Measurements from ENCODE around the gene STOM.

STOM gene

GRCh38 chr9:121393318-121393717 is 23.3 kb upstream of the STOM start:
- Histone ChIP-seq H3K36me3 (ENCODE audit: control insufficient read depth, insufficient read depth, low read length) (no peaks in the 10 kb centered on the region), H3K9ac (ENCODE audit: low read length) (no peak overlapping the region), H3K4me3 (ENCODE audit: low read depth, low read length) (no peak overlapping the region), H3K9me3 (ENCODE audit: control insufficient read depth, insufficient read depth, low read depth, low read length) (peaks cover 5% of the 10 kb centered on the region; the same call in 1 of the 2 replicates), H3K27me3 (ENCODE audit: control insufficient read depth, insufficient read depth, low read length) (no peaks in the 10 kb centered on the region), H3K4me1 (ENCODE audit: control insufficient read depth, insufficient read depth, low read length) (no peaks in the 10 kb centered on the region; the same call in 1 of the 2 replicates), H3K27ac (ENCODE audit: low read depth, low read length) (no peak overlapping the region)

GRCh38 chr9:121390372-121390771 is 20.3 kb upstream of the STOM start:
- H3K27me3 ChIP-seq (ENCODE audit: control insufficient read depth, insufficient read depth, low read length), result no peaks in the 10 kb centered on the region
- H3K4me1 ChIP-seq (ENCODE audit: control insufficient read depth, insufficient read depth, low read length), result peaks cover 6% of the 10 kb centered on the region; the same call in 1 of the 2 replicates
- H3K27ac ChIP-seq (ENCODE audit: low read depth, low read length), result no peak overlapping the region
- H3K9me3 ChIP-seq (ENCODE audit: control insufficient read depth, insufficient read depth, low read depth, low read length), result no peaks in the 10 kb centered on the region
- no peaks in the 10 kb centered on the region for H3K36me3 ChIP-seq (ENCODE audit: control insufficient read depth, insufficient read depth, low read length)
- H3K9ac ChIP-seq (ENCODE audit: low read length), result no peak overlapping the region
- no peak overlapping the region for H3K4me3 ChIP-seq (ENCODE audit: low read depth, low read length)

GRCh38 chr9:121388140-121388905 is 18.3 kb upstream of the STOM start:
- no peaks in the 10 kb centered on the region for H3K9me3 ChIP-seq (ENCODE audit: control insufficient read depth, insufficient read depth, low read depth, low read length)
- H3K4me1 ChIP-seq (ENCODE audit: control insufficient read depth, insufficient read depth, low read length), result peaks cover 6% of the 10 kb centered on the region; the same call in 1 of the 2 replicates
- no peaks in the 10 kb centered on the region for H3K27me3 ChIP-seq (ENCODE audit: control insufficient read depth, insufficient read depth, low read length)
- no peaks in the 10 kb centered on the region for H3K36me3 ChIP-seq (ENCODE audit: control insufficient read depth, insufficient read depth, low read length)
- H3K4me3 ChIP-seq (ENCODE audit: low read depth, low read length), result no peak overlapping the region
- H3K27ac ChIP-seq (ENCODE audit: low read depth, low read length), result no peak overlapping the region
- H3K9ac ChIP-seq (ENCODE audit: low read length), result no peak overlapping the region

GRCh38 chr9:121386442-121387175 is 16.6 kb upstream of the STOM start:
- peak overlapping the region; percentile 2; the same call in 1 of the 2 replicates for H3K4me3 ChIP-seq (ENCODE audit: low read depth, low read length)
- no peak overlapping the region for H3K9ac ChIP-seq (ENCODE audit: low read length)
- no peaks in the 10 kb centered on the region for H3K36me3 ChIP-seq (ENCODE audit: control insufficient read depth, insufficient read depth, low read length)
- 0 out of 2 replicates have a peak, but pooled peaks cover 6% of the 10 kb centered on the region for H3K4me1 ChIP-seq (ENCODE audit: control insufficient read depth, insufficient read depth, low read length)
- peak overlapping the region; percentile 67; the same call in 1 of the 2 replicates for H3K27ac ChIP-seq (ENCODE audit: low read depth, low read length)
- H3K9me3 ChIP-seq (ENCODE audit: control insufficient read depth, insufficient read depth, low read depth, low read length), result no peaks in the 10 kb centered on the region
- H3K27me3 ChIP-seq (ENCODE audit: control insufficient read depth, insufficient read depth, low read length), result no peaks in the 10 kb centered on the region

GRCh38 chr9:121383715-121384114 is 13.7 kb upstream of the STOM start:
- Histone ChIP-seq H3K27me3 (ENCODE audit: control insufficient read depth, insufficient read depth, low read length) (no peaks in the 10 kb centered on the region), H3K4me1 (ENCODE audit: control insufficient read depth, insufficient read depth, low read length) (0 out of 2 replicates have a peak, but pooled peaks cover 6% of the 10 kb centered on the region), H3K9ac (ENCODE audit: low read length) (no peak overlapping the region), H3K36me3 (ENCODE audit: control insufficient read depth, insufficient read depth, low read length) (no peaks in the 10 kb centered on the region), H3K4me3 (ENCODE audit: low read depth, low read length) (no peak overlapping the region), H3K9me3 (ENCODE audit: control insufficient read depth, insufficient read depth, low read depth, low read length) (no peaks in the 10 kb centered on the region), H3K27ac (ENCODE audit: low read depth, low read length) (no peak overlapping the region)

- Histone ChIP-seq H3K9me3 (ENCODE audit: control insufficient read depth, insufficient read depth, low read depth, low read length) (peaks cover 7% of the 10 kb centered on the region; the same call in 1 of the 2 replicates), H3K4me3 (ENCODE audit: low read depth, low read length) (no peak overlapping the region), H3K27me3 (ENCODE audit: control insufficient read depth, insufficient read depth, low read length) (no peaks in the 10 kb centered on the region), H3K4me1 (ENCODE audit: control insufficient read depth, insufficient read depth, low read length) (0 out of 2 replicates have a peak, but pooled peaks cover under 1% of the 10 kb centered on the region), H3K27ac (ENCODE audit: low read depth, low read length) (no peak overlapping the region), H3K9ac (ENCODE audit: low read length) (no peak overlapping the region), H3K36me3 (ENCODE audit: control insufficient read depth, insufficient read depth, low read length) (no peaks in the 10 kb centered on the region)
Observed at GRCh38 chr9:121380846-121381245, 10.8 kb upstream of the STOM start.

GRCh38 chr9:121376214-121376830 is 6.3 kb upstream of the STOM start:
- Histone ChIP-seq H3K27ac (ENCODE audit: low read depth, low read length) (no peak overlapping the region), H3K4me1 (ENCODE audit: control insufficient read depth, insufficient read depth, low read length) (peaks cover 9% of the 10 kb centered on the region; the same call in 1 of the 2 replicates), H3K4me3 (ENCODE audit: low read depth, low read length) (no peak overlapping the region), H3K36me3 (ENCODE audit: control insufficient read depth, insufficient read depth, low read length) (no peaks in the 10 kb centered on the region), H3K9me3 (ENCODE audit: control insufficient read depth, insufficient read depth, low read depth, low read length) (peaks cover 7% of the 10 kb centered on the region; the same call in 1 of the 2 replicates), H3K9ac (ENCODE audit: low read length) (no peak overlapping the region), H3K27me3 (ENCODE audit: control insufficient read depth, insufficient read depth, low read length) (no peaks in the 10 kb centered on the region)

GRCh38 chr9:121373011-121373729 is 3.1 kb upstream of the STOM start:
- no peak overlapping the region for H3K27ac ChIP-seq (ENCODE audit: low read depth, low read length)
- H3K9me3 ChIP-seq (ENCODE audit: control insufficient read depth, insufficient read depth, low read depth, low read length), result peaks cover 7% of the 10 kb centered on the region; the same call in 1 of the 2 replicates
- H3K4me1 ChIP-seq (ENCODE audit: control insufficient read depth, insufficient read depth, low read length), result peaks cover 16% of the 10 kb centered on the region
- no peak overlapping the region for H3K9ac ChIP-seq (ENCODE audit: low read length)
- H3K27me3 ChIP-seq (ENCODE audit: control insufficient read depth, insufficient read depth, low read length), result peaks cover 12% of the 10 kb centered on the region
- no peaks in the 10 kb centered on the region for H3K36me3 ChIP-seq (ENCODE audit: control insufficient read depth, insufficient read depth, low read length)
- H3K4me3 ChIP-seq (ENCODE audit: low read depth, low read length), result no peak overlapping the region

- peaks cover 12% of the 10 kb centered on the region for H3K27me3 ChIP-seq (ENCODE audit: control insufficient read depth, insufficient read depth, low read length)
- H3K27ac ChIP-seq (ENCODE audit: low read depth, low read length), result no peak overlapping the region
- no peak overlapping the region for H3K9ac ChIP-seq (ENCODE audit: low read length)
- no peak overlapping the region for H3K4me3 ChIP-seq (ENCODE audit: low read depth, low read length)
- H3K9me3 ChIP-seq (ENCODE audit: control insufficient read depth, insufficient read depth, low read depth, low read length), result no peaks in the 10 kb centered on the region
- H3K36me3 ChIP-seq (ENCODE audit: control insufficient read depth, insufficient read depth, low read length), result no peaks in the 10 kb centered on the region
- H3K4me1 ChIP-seq (ENCODE audit: control insufficient read depth, insufficient read depth, low read length), result peaks cover 24% of the 10 kb centered on the region
Observed at GRCh38 chr9:121372239-121373010, 2.4 kb upstream of the STOM start.

- Histone ChIP-seq H3K9ac (ENCODE audit: low read length) (no peak overlapping the region), H3K4me1 (ENCODE audit: control insufficient read depth, insufficient read depth, low read length) (peaks cover 29% of the 10 kb centered on the region)
Observed at GRCh38 chr9:121371495-121372061, 1.5 kb upstream of the STOM start.

More at GRCh38 chr9:121371495-121372061, 1.5 kb upstream of the STOM start:
- H3K36me3 ChIP-seq (ENCODE audit: control insufficient read depth, insufficient read depth, low read length), result no peaks in the 10 kb centered on the region
- H3K4me3 ChIP-seq (ENCODE audit: low read depth, low read length), result no peak overlapping the region
- H3K9me3 ChIP-seq (ENCODE audit: control insufficient read depth, insufficient read depth, low read depth, low read length), result no peaks in the 10 kb centered on the region
- peaks cover 12% of the 10 kb centered on the region for H3K27me3 ChIP-seq (ENCODE audit: control insufficient read depth, insufficient read depth, low read length)
- no peak overlapping the region for H3K27ac ChIP-seq (ENCODE audit: low read depth, low read length)

Measured in HUES6 (cell line).